Osteocyte (in vitro differentiated cells): ENCODE results near the gene UBE2L3. TPM values are rescaled to one million over a fixed set of nuclear protein-coding genes. Genes with fewer than 3 reads are reported as not detected.
A peak's percentile ranks its signal among the peaks of the same experiment; 100 is the strongest.

Source experiments
- DNase-seq: peaks from one replicate; pipeline ENCODE4 v3.0.0; 2021; ENCODE audit warnings: mixed read lengths; ENCODE audit not compliant: unreplicated experiment; ENCODE audit errors: extremely low spot score
- H3K27ac Mint-ChIP-seq: one replicate; pipeline ENCODE4 v1.8.0; 2021; ENCODE audit warnings: mild to moderate bottlenecking, mixed read lengths; ENCODE audit not compliant: unreplicated experiment
- H3K27me3 Mint-ChIP-seq: one replicate; pipeline ENCODE4 v1.8.0; 2021; ENCODE audit warnings: mixed read lengths; ENCODE audit not compliant: unreplicated experiment
- H3K36me3 Mint-ChIP-seq: one replicate; pipeline ENCODE4 v1.8.0; 2021; ENCODE audit warnings: mixed read lengths; ENCODE audit not compliant: unreplicated experiment
- H3K4me1 Mint-ChIP-seq: one replicate; pipeline ENCODE4 v1.8.0; 2021; ENCODE audit warnings: mixed read lengths; ENCODE audit not compliant: unreplicated experiment
- H3K4me3 Mint-ChIP-seq: one replicate; pipeline ENCODE4 v1.8.0; 2021; ENCODE audit warnings: mild to moderate bottlenecking, moderate library complexity, mixed read lengths; ENCODE audit not compliant: unreplicated experiment
- H3K9me3 Mint-ChIP-seq: one replicate; pipeline ENCODE4 v1.8.0; 2021; ENCODE audit warnings: mixed read lengths; ENCODE audit not compliant: unreplicated experiment
- microRNA-seq: library from miRNA; unstranded; fragments of <30 nt; microRNA quantifications from one replicate; pipeline ENCODE4 v1.1.0, GENCODE V29; 2020; ENCODE audit not compliant: unreplicated experiment
- total RNA-seq: library from RNA; stranded (reverse); gene quantifications from 2 replicates; pipeline ENCODE4 v1.2.1, GENCODE V29; 2021
- TF ChIP-seq, protein P1 (sequence below): fragments of 200-600 bp; sonication (generic); IDR thresholded peaks from 2 replicates; pipeline ENCODE4 v1.5.0; 2021; ENCODE audit warnings: antibody characterized with exemption, mild to moderate bottlenecking, moderate library complexity

UBE2L3 gene
- total RNA-seq, 1 donor from 2014 or later = 57.1 TPM

- TF ChIP-seq, protein P1, sequence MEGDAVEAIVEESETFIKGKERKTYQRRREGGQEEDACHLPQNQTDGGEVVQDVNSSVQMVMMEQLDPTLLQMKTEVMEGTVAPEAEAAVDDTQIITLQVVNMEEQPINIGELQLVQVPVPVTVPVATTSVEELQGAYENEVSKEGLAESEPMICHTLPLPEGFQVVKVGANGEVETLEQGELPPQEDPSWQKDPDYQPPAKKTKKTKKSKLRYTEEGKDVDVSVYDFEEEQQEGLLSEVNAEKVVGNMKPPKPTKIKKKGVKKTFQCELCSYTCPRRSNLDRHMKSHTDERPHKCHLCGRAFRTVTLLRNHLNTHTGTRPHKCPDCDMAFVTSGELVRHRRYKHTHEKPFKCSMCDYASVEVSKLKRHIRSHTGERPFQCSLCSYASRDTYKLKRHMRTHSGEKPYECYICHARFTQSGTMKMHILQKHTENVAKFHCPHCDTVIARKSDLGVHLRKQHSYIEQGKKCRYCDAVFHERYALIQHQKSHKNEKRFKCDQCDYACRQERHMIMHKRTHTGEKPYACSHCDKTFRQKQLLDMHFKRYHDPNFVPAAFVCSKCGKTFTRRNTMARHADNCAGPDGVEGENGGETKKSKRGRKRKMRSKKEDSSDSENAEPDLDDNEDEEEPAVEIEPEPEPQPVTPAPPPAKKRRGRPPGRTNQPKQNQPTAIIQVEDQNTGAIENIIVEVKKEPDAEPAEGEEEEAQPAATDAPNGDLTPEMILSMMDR = no peak
- H3K4me3 Mint-ChIP-seq = peak overlapping the region; percentile 99
- H3K27me3 Mint-ChIP-seq = no peaks in the 10 kb centered on the region
- H3K27ac Mint-ChIP-seq = peak overlapping the region; percentile 96
- H3K36me3 Mint-ChIP-seq = peaks cover 16% of the 10 kb centered on the region
- no peak for DNase-seq
- H3K9me3 Mint-ChIP-seq = no peaks in the 10 kb centered on the region
- peaks cover 14% of the 10 kb centered on the region for H3K4me1 Mint-ChIP-seq
Observed at GRCh38 chr22:21666786-21667185, 99.3 kb downstream of the UBE2L3 start.

GRCh38 chr22:21669026-21669425 lies 101.5 kb downstream of the UBE2L3 start:
- H3K4me3 Mint-ChIP-seq = peak overlapping the region; percentile 20
- DNase-seq = no peak
- TF ChIP-seq, protein P1 = no peak
- no peak overlapping the region for H3K27ac Mint-ChIP-seq
- no peaks in the 10 kb centered on the region for H3K9me3 Mint-ChIP-seq
- H3K36me3 Mint-ChIP-seq = peaks cover 29% of the 10 kb centered on the region
- H3K27me3 Mint-ChIP-seq = no peaks in the 10 kb centered on the region
- H3K4me1 Mint-ChIP-seq = peaks cover 14% of the 10 kb centered on the region

GRCh38 chr22:21672107-21672629 lies 104.7 kb downstream of the UBE2L3 start:
- DNase-seq = no peak
- H3K27me3 Mint-ChIP-seq = no peaks in the 10 kb centered on the region
- H3K27ac Mint-ChIP-seq = no peak overlapping the region
- peaks cover 38% of the 10 kb centered on the region for H3K36me3 Mint-ChIP-seq
- no peak overlapping the region for H3K4me3 Mint-ChIP-seq
- TF ChIP-seq, protein P1 = no peak
- H3K9me3 Mint-ChIP-seq = no peaks in the 10 kb centered on the region
- H3K4me1 Mint-ChIP-seq = peaks cover 7% of the 10 kb centered on the region

Small RNA genes within 50 kb of the gene (microRNA-seq; reads per million reads assigned to microRNA genes)
- gene MIR130B (1,477 reads per million, percentile 81 among the genes with 10 or more reads in this experiment), gene MIR301B (89.9 reads per million, percentile 50 among the genes with 10 or more reads in this experiment)

Other genes starting within 250 kb of the UBE2L3 start
- gene RIMBP3B, start 184.0 kb upstream of the UBE2L3 start, total RNA-seq = 0.47 and 0.59 TPM in 2 replicates
- gene HIC2, start 150.3 kb upstream of the UBE2L3 start, total RNA-seq = 5.2 and 5.7 TPM in 2 replicates
- gene TMEM191C, start 100.3 kb upstream of the UBE2L3 start, total RNA-seq = 1.2 and 2.1 TPM in 2 replicates
- 0.68 TPM in 1 of 2 replicates, not detected in the other for gene RIMBP3C, start 16.3 kb upstream of the UBE2L3 start, total RNA-seq
- gene YDJC, start 62.3 kb downstream of the UBE2L3 start, total RNA-seq = 15.7 and 15.9 TPM in 2 replicates
- gene CCDC116, start 65.0 kb downstream of the UBE2L3 start, total RNA-seq = 0.59 and 0.78 TPM in 2 replicates
- 20.7 and 23.2 TPM in 2 replicates for gene SDF2L1, start 74.6 kb downstream of the UBE2L3 start, total RNA-seq
- 44.5 and 49.5 TPM in 2 replicates for gene PPIL2, start 98.3 kb downstream of the UBE2L3 start, total RNA-seq
- 14.7 and 15.1 TPM in 2 replicates for gene YPEL1, start 168.1 kb downstream of the UBE2L3 start, total RNA-seq